ENCODE data around the gene LRRC28. TPM values are rescaled to one million over a fixed set of nuclear protein-coding genes. Genes with fewer than 3 reads are reported as not detected.

LRRC28 gene
- polyA plus RNA-seq, 1 experiment = 23.5 TPM

GRCh38 chr15:99424131-99424571, 172.9 kb downstream of the LRRC28 start:
- no peaks in the 10 kb centered on the region for H3K36me3 ChIP-seq (ENCODE audit: control insufficient read depth, insufficient read depth, low read length)
- ChIA-PET CTCF (no interaction called here), POLR2A (no interaction called here)
- no peak overlapping the region for H3K4me3 ChIP-seq (ENCODE audit: low read depth, low read length)
- no peak for DNase-seq (ENCODE audit: low read depth)
- H3K27me3 ChIP-seq (ENCODE audit: control insufficient read depth, insufficient read depth, low read length) = no peaks in the 10 kb centered on the region
- TF ChIP-seq CTCF (IDR thresholded peaks at IDR 0.05; ENCODE audit: insufficient read depth, low read depth, low read length) = no peak

GRCh38 chr15:99424978-99425656, 173.8 kb downstream of the LRRC28 start:
- Histone ChIP-seq H3K27me3 (ENCODE audit: control insufficient read depth, insufficient read depth, low read length) (no peaks in the 10 kb centered on the region), H3K4me3 (ENCODE audit: low read depth, low read length) (no peak overlapping the region), H3K36me3 (ENCODE audit: control insufficient read depth, insufficient read depth, low read length) (no peaks in the 10 kb centered on the region)
- ChIA-PET CTCF (interaction anchor here (1.0 kb wide), 1 partner anchor 16 kb away, joined by 5 read pairs; no protein-coding TSS in a partner anchor), POLR2A (no interaction called here)
- no peak for DNase-seq (ENCODE audit: low read depth)
- TF ChIP-seq CTCF (IDR thresholded peaks at IDR 0.05; ENCODE audit: insufficient read depth, low read depth, low read length) = no peak

- DNase-seq (ENCODE audit: low read depth) = no peak
- no peak for TF ChIP-seq CTCF (IDR thresholded peaks at IDR 0.05; ENCODE audit: insufficient read depth, low read depth, low read length)
- Histone ChIP-seq H3K4me3 (ENCODE audit: low read depth, low read length) (no peak overlapping the region), H3K27me3 (ENCODE audit: control insufficient read depth, insufficient read depth, low read length) (no peaks in the 10 kb centered on the region), H3K36me3 (ENCODE audit: control insufficient read depth, insufficient read depth, low read length) (no peaks in the 10 kb centered on the region)
- CTCF ChIA-PET = interaction anchor here (1.0 kb wide), 1 partner anchor 15 kb away, joined by 5 read pairs; no protein-coding TSS in a partner anchor
- POLR2A ChIA-PET = no interaction called here
Observed at GRCh38 chr15:99425657-99426301, 174.5 kb downstream of the LRRC28 start.

- ChIA-PET CTCF (interaction anchor here (1.0 kb wide), 1 partner anchor 14 kb away, joined by 5 read pairs; no protein-coding TSS in a partner anchor), POLR2A (no interaction called here)
- no peak for DNase-seq (ENCODE audit: low read depth)
- TF ChIP-seq CTCF (IDR thresholded peaks at IDR 0.05; ENCODE audit: insufficient read depth, low read depth, low read length) = no peak
- Histone ChIP-seq H3K36me3 (ENCODE audit: control insufficient read depth, insufficient read depth, low read length) (no peaks in the 10 kb centered on the region), H3K4me3 (ENCODE audit: low read depth, low read length) (no peak overlapping the region), H3K27me3 (ENCODE audit: control insufficient read depth, insufficient read depth, low read length) (no peaks in the 10 kb centered on the region)
Observed at GRCh38 chr15:99426431-99427105, 175.3 kb downstream of the LRRC28 start.

GRCh38 chr15:99427210-99427609, 175.9 kb downstream of the LRRC28 start:
- no peaks in the 10 kb centered on the region for H3K36me3 ChIP-seq (ENCODE audit: control insufficient read depth, insufficient read depth, low read length)
- H3K4me3 ChIP-seq (ENCODE audit: low read depth, low read length) = no peak overlapping the region
- TF ChIP-seq CTCF (IDR thresholded peaks at IDR 0.05; ENCODE audit: insufficient read depth, low read depth, low read length) = no peak
- no peak for DNase-seq (ENCODE audit: low read depth)
- ChIA-PET CTCF (interaction anchor here (2.0 kb wide), 1 partner anchor 14 kb away, joined by 6 read pairs; no protein-coding TSS in a partner anchor), POLR2A (no interaction called here)
- H3K27me3 ChIP-seq (ENCODE audit: control insufficient read depth, insufficient read depth, low read length) = no peaks in the 10 kb centered on the region
